ENCODE data around the gene ATMIN. TPM values are rescaled to one million over a fixed set of nuclear protein-coding genes. Genes with fewer than 3 reads are reported as not detected.

ATMIN gene
- total and polyA plus RNA-seq, 2 donors (not counting 1 experiment from before 2014, with no cell fraction given) = 7.5 to 31.5 TPM

DNA sequence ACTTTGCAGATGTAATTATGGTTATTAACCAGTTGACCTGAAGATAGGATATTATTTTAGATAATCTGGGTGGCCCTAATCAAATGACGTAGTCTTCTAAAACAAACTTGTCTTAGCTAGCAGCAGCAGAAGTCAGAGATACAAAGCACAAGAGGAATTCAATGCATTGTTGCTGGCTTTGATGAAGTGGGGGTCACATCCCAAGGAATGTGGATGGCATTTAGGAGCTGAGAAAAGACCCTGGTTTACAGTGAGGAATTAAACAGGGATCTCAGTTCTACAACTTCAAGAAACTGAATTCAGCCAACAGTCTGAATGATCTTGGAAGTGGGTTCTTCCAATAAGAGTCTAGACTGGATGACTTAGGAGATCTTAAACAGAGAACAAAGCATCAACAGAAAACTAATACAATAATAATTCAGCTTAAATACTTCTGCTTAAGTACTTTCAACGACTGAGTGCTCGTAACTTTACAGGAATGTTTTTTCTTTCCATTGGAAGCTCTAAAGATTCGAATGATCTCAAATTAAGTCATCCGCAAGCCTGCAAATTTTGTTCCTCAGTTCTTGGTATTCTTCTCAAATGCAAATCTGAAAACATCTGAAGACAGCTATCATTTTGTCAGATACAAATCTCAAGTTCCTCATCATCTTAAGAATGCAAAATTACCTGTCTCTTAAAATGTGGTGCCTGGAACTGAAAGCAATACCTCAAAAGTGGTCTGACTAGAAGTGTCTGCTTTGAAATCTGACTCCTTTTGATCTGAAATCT is 38.1 kb downstream of the ATMIN start:
- TF ChIP-seq EZH2 (IDR thresholded peaks at IDR 0.05; ENCODE audit: borderline replicate concordance, insufficient read depth, low read depth, low read length, poor library complexity, severe bottlenecking) = no peak
- TF ChIP-seq, protein P1, sequence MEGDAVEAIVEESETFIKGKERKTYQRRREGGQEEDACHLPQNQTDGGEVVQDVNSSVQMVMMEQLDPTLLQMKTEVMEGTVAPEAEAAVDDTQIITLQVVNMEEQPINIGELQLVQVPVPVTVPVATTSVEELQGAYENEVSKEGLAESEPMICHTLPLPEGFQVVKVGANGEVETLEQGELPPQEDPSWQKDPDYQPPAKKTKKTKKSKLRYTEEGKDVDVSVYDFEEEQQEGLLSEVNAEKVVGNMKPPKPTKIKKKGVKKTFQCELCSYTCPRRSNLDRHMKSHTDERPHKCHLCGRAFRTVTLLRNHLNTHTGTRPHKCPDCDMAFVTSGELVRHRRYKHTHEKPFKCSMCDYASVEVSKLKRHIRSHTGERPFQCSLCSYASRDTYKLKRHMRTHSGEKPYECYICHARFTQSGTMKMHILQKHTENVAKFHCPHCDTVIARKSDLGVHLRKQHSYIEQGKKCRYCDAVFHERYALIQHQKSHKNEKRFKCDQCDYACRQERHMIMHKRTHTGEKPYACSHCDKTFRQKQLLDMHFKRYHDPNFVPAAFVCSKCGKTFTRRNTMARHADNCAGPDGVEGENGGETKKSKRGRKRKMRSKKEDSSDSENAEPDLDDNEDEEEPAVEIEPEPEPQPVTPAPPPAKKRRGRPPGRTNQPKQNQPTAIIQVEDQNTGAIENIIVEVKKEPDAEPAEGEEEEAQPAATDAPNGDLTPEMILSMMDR (IDR thresholded peaks at IDR 0.05) = no peak
- Histone ChIP-seq H3K27me3 (replicated peaks in 1 of 4; ENCODE audit: control extremely low read depth in 1 of 4, control insufficient read depth in 3 of 4, insufficient read depth in 4 of 4, low read length in 3 of 4) (no peaks in the 10 kb centered on the region), H3K4me2 (replicated peaks; ENCODE audit: low read depth, low read length, poor library complexity, severe bottlenecking) (no peak overlapping the region), H2AFZ (ENCODE audit: insufficient read depth, low read depth, low read length, poor library complexity, severe bottlenecking) (no peak overlapping the region), H3K9me3 (ENCODE audit: control extremely low read depth in 1 of 3, control insufficient read depth in 2 of 3, insufficient read depth in 1 of 3, low read length in 2 of 3) (peaks cover 0 to 1% (median 0%) of the 10 kb centered on the region in 3 donors), H4K20me1 (ENCODE audit: control insufficient read depth, insufficient read depth, low read length, poor library complexity, severe bottlenecking) (no peaks in the 10 kb centered on the region), H3K9ac (ENCODE audit: low read length) (no peak overlapping the region), H3K79me2 (ENCODE audit: control insufficient read depth, insufficient read depth, low read length) (no peaks in the 10 kb centered on the region), H3K36me3 (replicated peaks in 1 of 2; ENCODE audit: control extremely low read depth in 1 of 2, control insufficient read depth in 1 of 2, extremely low read depth in 1 of 2, insufficient read depth in 2 of 2, low read length in 1 of 2) (no peaks in the 10 kb centered on the region), H3K4me3 (ENCODE audit: control extremely low read depth in 1 of 5, extremely low read depth in 1 of 5, insufficient read depth in 1 of 5, low read depth in 2 of 5, low read length in 4 of 5) (no peak overlapping the region), H3K4me1 (ENCODE audit: control insufficient read depth in 2 of 2, insufficient read depth in 2 of 2, low read length in 2 of 2) (peaks cover 4 to 12% of the 10 kb centered on the region in 2 donors), H3K27ac (ENCODE audit: low read length in 2 of 2) (no peak overlapping the region)
- no peak overlapping the region for H3K27ac Mint-ChIP-seq
- peaks cover 4% of the 10 kb centered on the region for H3K4me1 Mint-ChIP-seq
- intact Hi-C loops (cut with micrococcal nuclease) = loop anchor here (1.0 kb wide), 1 partner anchor 23 kb away; no protein-coding TSS in a partner anchor
- ChIA-PET CTCF (interaction anchor here (3.8 to 7.9 kb wide), 2 partner anchors 36 to 39 kb away, joined by 15 to 57 read pairs; partner anchors contain the start of gene ATMIN), POLR2A (no interaction called here)
- no peak overlapping the region for H3K4me3 Mint-ChIP-seq
- DNase-seq = no peak
- no peak for ATAC-seq (ENCODE audit: low read depth)
- 71% methylated on average over 5 of the region's 5 CpGs for WGBS (ENCODE audit: insufficient coverage)
- no peaks in the 10 kb centered on the region for H3K9me3 Mint-ChIP-seq (ENCODE audit: insufficient read depth)
- H3K27me3 Mint-ChIP-seq = no peaks in the 10 kb centered on the region

Measured in B cell (primary cell).